Neural progenitor cell (in vitro differentiated cells): ENCODE results near the gene TCHH. TPM values are rescaled to one million over a fixed set of nuclear protein-coding genes. Genes with fewer than 3 reads are reported as not detected.

ENCODE experiments used
- DNase-seq: peaks from one replicate; pipeline ENCODE4 v3.0.0-alpha.2; 2016; ENCODE audit warnings: low spot score
- H2AFZ ChIP-seq: fragments of 200-600 bp; sonication (generic); replicated peaks from 2 replicates; pipeline ENCODE4 v1.6.1; 2016; ENCODE audit warnings: antibody characterized with exemption
- H3F3A ChIP-seq: fragments of 200-600 bp; sonication (generic); 2 replicates; pipeline ENCODE4 v1.6.1; 2016; ENCODE audit warnings: antibody characterized with exemption, low read depth
- H3K27ac ChIP-seq: fragments of 200-600 bp; sonication (generic); 2 replicates; pipeline ENCODE4 v1.5.1; 2016; ENCODE audit warnings: mild to moderate bottlenecking
- H3K27me3 ChIP-seq: fragments of 200-600 bp; sonication (generic); 2 replicates; pipeline ENCODE4 v1.6.1; 2016; ENCODE audit warnings: mild to moderate bottlenecking, moderate library complexity
- H3K36me3 ChIP-seq: fragments of 200-600 bp; sonication (generic); 2 replicates; pipeline ENCODE4 v1.5.1; 2016
- H3K4me1 ChIP-seq: fragments of 200-600 bp; sonication (generic); 2 replicates; pipeline ENCODE4 v1.6.1; 2016; ENCODE audit warnings: mixed run types
- H3K4me2 ChIP-seq: fragments of 200-600 bp; sonication (generic); 2 replicates; pipeline ENCODE4 v1.6.1; 2016
- H3K4me3 ChIP-seq: fragments of 200-600 bp; sonication (generic); 2 replicates; pipeline ENCODE4 v1.5.1; 2016
- H3K79me2 ChIP-seq: fragments of 200-600 bp; sonication (generic); 2 replicates; pipeline ENCODE4 v1.6.1; 2016; ENCODE audit warnings: low read depth
- H3K9ac ChIP-seq: fragments of 200-600 bp; sonication (generic); 2 replicates; pipeline ENCODE4 v1.6.1; 2016
- H3K9me3 ChIP-seq: fragments of 200-600 bp; sonication (generic); 2 replicates; pipeline ENCODE4 v1.5.1; 2016; ENCODE audit warnings: low read depth
- H4K20me1 ChIP-seq: fragments of 200-600 bp; sonication (generic); 2 replicates; pipeline ENCODE4 v1.6.1; 2016; ENCODE audit warnings: low read depth
- H3K27ac Mint-ChIP-seq: 3 replicates; pipeline ENCODE4 v1.8.0; 2021; ENCODE audit warnings: mixed read lengths
- H3K27me3 Mint-ChIP-seq: 2 replicates; pipeline ENCODE4 v1.8.0; 2022; ENCODE audit warnings: low read depth, mild to moderate bottlenecking, inconsistent platforms, moderate library complexity, mixed read lengths; ENCODE audit not compliant: insufficient read depth
- H3K36me3 Mint-ChIP-seq: 3 replicates; pipeline ENCODE4 v1.8.0; 2021; ENCODE audit warnings: mixed read lengths
- H3K4me1 Mint-ChIP-seq: 3 replicates; pipeline ENCODE4 v1.8.0; 2021; ENCODE audit warnings: mixed read lengths
- H3K4me3 Mint-ChIP-seq: 3 replicates; pipeline ENCODE4 v1.8.0; 2021; ENCODE audit warnings: mild to moderate bottlenecking, moderate library complexity, mixed read lengths
- H3K9me3 Mint-ChIP-seq: 3 replicates; pipeline ENCODE4 v1.8.0; 2020; ENCODE audit warnings: mixed read lengths
- EZH2 ChIP-seq: fragments of 200-600 bp; sonication (generic); IDR thresholded peaks from 2 replicates; pipeline ENCODE4 v1.6.1; 2017; ENCODE audit warnings: antibody characterized with exemption, mild to moderate bottlenecking, moderate library complexity
- EZH2phosphoT487 ChIP-seq: fragments of 200-600 bp; sonication (generic); IDR thresholded peaks from 2 replicates; pipeline ENCODE4 v1.6.1; 2017; ENCODE audit warnings: antibody characterized with exemption
- small RNA-seq: library from RNA; depleted of rRNA; stranded (forward); fragments of <200 nt; gene quantifications from one replicate; pipeline ENCODE3, GENCODE V24; 2015
- total RNA-seq: library from RNA; depleted of rRNA; stranded (reverse); fragments of >200 nt; gene quantifications from 2 replicates; pipeline ENCODE4 v1.2.3, GENCODE V29; 2015; ENCODE audit warnings: low replicate concordance
- TF ChIP-seq, protein P1 (sequence below): fragments of 200-600 bp; sonication (generic); IDR thresholded peaks from 2 replicates; pipeline ENCODE4 v1.5.1; 2017; ENCODE audit warnings: antibody characterized with exemption, mild to moderate bottlenecking

The TCHH gene
- total RNA-seq, 1 donor from 2014 or later: 0.07 TPM

DNA sequence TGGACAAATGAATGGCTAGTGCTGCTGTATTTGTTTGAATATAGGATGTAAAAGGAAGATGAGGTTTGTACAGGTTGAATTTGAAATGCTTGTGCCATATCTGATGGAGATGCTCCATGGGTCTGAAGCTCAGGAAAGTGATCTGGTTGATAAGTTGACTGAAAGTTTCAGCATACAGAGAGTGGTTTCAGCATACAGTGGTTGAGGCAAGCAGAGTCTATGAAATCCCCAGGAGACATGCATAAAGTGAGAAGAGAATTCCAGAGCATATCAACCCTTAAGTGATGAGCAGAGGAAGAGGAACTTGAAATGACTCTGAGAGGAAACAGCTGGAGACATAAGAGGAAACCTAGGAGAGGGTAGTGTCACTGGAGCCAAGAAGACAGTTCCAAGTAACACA is 48.1 kb downstream of the TCHH start:
- H3K4me1 ChIP-seq: no peaks in the 10 kb centered on the region
- no peaks in the 10 kb centered on the region for H3K9me3 Mint-ChIP-seq
- no peak overlapping the region for H3K27ac Mint-ChIP-seq

DNA sequence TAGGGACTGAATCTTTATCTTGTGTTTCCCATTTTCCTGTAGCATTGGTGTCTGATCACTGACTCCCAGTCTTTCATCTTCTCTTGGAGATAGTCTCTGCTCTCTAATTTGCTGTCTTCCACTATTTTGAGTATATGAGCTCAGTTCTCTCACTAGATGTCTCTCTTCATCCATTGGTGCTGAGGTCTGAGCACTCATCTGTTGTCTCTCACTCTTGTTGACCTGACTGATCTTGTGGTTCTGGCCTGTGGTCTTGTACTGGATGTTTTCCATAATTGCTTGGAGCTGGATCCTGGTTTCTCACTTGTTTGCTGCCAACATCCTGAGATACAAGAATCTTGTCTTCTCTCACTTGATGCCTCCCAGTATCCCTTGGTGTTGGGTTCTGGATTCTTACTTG is 53.3 kb downstream of the TCHH start:
- Histone ChIP-seq H3K79me2 (no peaks in the 10 kb centered on the region), H2AFZ (no peak overlapping the region), H4K20me1 (no peaks in the 10 kb centered on the region), H3K27ac (no peak overlapping the region), H3K9ac (no peak overlapping the region), H3K4me1 (no peaks in the 10 kb centered on the region), H3K4me3 (no peak overlapping the region), H3K9me3 (no peaks in the 10 kb centered on the region), H3K4me2 (no peak overlapping the region), H3K36me3 (no peaks in the 10 kb centered on the region), H3K27me3 (no peaks in the 10 kb centered on the region), H3F3A (no peaks in the 10 kb centered on the region)
- Mint-ChIP-seq H3K36me3 (no peaks in the 10 kb centered on the region), H3K9me3 (no peaks in the 10 kb centered on the region), H3K4me1 (no peaks in the 10 kb centered on the region), H3K27me3 (no peaks in the 10 kb centered on the region), H3K27ac (no peak overlapping the region), H3K4me3 (no peak overlapping the region)
- no peak for DNase-seq
- TF ChIP-seq, protein P1, sequence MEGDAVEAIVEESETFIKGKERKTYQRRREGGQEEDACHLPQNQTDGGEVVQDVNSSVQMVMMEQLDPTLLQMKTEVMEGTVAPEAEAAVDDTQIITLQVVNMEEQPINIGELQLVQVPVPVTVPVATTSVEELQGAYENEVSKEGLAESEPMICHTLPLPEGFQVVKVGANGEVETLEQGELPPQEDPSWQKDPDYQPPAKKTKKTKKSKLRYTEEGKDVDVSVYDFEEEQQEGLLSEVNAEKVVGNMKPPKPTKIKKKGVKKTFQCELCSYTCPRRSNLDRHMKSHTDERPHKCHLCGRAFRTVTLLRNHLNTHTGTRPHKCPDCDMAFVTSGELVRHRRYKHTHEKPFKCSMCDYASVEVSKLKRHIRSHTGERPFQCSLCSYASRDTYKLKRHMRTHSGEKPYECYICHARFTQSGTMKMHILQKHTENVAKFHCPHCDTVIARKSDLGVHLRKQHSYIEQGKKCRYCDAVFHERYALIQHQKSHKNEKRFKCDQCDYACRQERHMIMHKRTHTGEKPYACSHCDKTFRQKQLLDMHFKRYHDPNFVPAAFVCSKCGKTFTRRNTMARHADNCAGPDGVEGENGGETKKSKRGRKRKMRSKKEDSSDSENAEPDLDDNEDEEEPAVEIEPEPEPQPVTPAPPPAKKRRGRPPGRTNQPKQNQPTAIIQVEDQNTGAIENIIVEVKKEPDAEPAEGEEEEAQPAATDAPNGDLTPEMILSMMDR: no peak
- TF ChIP-seq EZH2phosphoT487 (no peak), EZH2 (no peak)

More for the DNA sequence above, 48.1 kb downstream of the TCHH start:
- Mint-ChIP-seq H3K4me3 (no peak overlapping the region), H3K27me3 (peaks cover 2% of the 10 kb centered on the region), H3K36me3 (no peaks in the 10 kb centered on the region), H3K4me1 (no peaks in the 10 kb centered on the region)
- Histone ChIP-seq H3K9ac (no peak overlapping the region), H3K27ac (no peak overlapping the region), H2AFZ (no peak overlapping the region), H3K4me3 (no peak overlapping the region), H4K20me1 (no peaks in the 10 kb centered on the region), H3K4me2 (no peak overlapping the region), H3K9me3 (no peaks in the 10 kb centered on the region), H3K79me2 (no peaks in the 10 kb centered on the region), H3F3A (no peaks in the 10 kb centered on the region), H3K36me3 (no peaks in the 10 kb centered on the region), H3K27me3 (no peaks in the 10 kb centered on the region)
- no peak for TF ChIP-seq EZH2
- TF ChIP-seq, protein P1: no peak
- no peak for TF ChIP-seq EZH2phosphoT487
- no peak for DNase-seq

Small RNA genes within 50 kb of the gene (small RNA-seq; reads per million reads assigned to genes)
- not detected for gene SPTLC1P4

Other genes starting within 250 kb of the TCHH start
- gene THEM4, start 205.9 kb downstream of the TCHH start, total RNA-seq: 12.4 and 14.1 TPM in 2 replicates
- gene S100A10, start 121.6 kb downstream of the TCHH start, total RNA-seq: 0.54 and 1.1 TPM in 2 replicates
- gene S100A11, start 78.4 kb downstream of the TCHH start, total RNA-seq: 4.4 and 5.4 TPM in 2 replicates
- not detected in 2 replicates for gene TCHHL1, start 26.4 kb downstream of the TCHH start, total RNA-seq
- not detected in 2 replicates for gene RPTN, start 43.8 kb upstream of the TCHH start, total RNA-seq
- not detected in 2 replicates for gene HRNR, start 108.7 kb upstream of the TCHH start, total RNA-seq
- gene FLG, start 209.8 kb upstream of the TCHH start, total RNA-seq: not detected in 2 replicates
- not detected in 2 replicates for gene FLG2, start 244.6 kb upstream of the TCHH start, total RNA-seq